Activated T-helper 2 cell treated with anti-CD3 and anti-CD28 coated beads, Interferon-gamma antibody, Interleukin-2, Interleukin-4, amounts not matched to agents 10 μg/mL and 5 μg/mL and 100 μg/mL, durations not matched to agents 14 hours and 24 hours and 36 hours (primary cell): ENCODE measurements around the gene F2. TPM values are rescaled to one million over a fixed set of nuclear protein-coding genes. Genes with fewer than 3 reads are reported as not detected.

Experiments
- DNase-seq: peaks from one replicate; pipeline ENCODE4 v3.0.0; 2021; ENCODE audit warnings: low spot score
- H3K27ac Mint-ChIP-seq: one replicate; pipeline ENCODE4 v1.8.0; 2021; ENCODE audit warnings: mixed read lengths
- H3K27me3 Mint-ChIP-seq: one replicate; pipeline ENCODE4 v1.8.0; 2021; ENCODE audit warnings: low read depth, mixed read lengths
- H3K36me3 Mint-ChIP-seq: one replicate; pipeline ENCODE4 v1.8.0; 2021; ENCODE audit warnings: low read depth, mixed read lengths
- H3K4me1 Mint-ChIP-seq: one replicate; pipeline ENCODE4 v1.8.0; 2021; ENCODE audit warnings: low read depth, mixed read lengths
- H3K4me3 Mint-ChIP-seq: one replicate; pipeline ENCODE4 v1.8.0; 2021; ENCODE audit warnings: low read depth, mild to moderate bottlenecking, moderate library complexity, mixed read lengths
- H3K9me3 Mint-ChIP-seq: one replicate; pipeline ENCODE4 v1.8.0; 2021; ENCODE audit warnings: mixed read lengths
- intact Hi-C: fragments of 100-400 bp; cut with micrococcal nuclease; formaldehyde crosslinking; loops from one replicate; pipeline ENCODE4 v1.15.1; 2023
- total RNA-seq: library from RNA; stranded (reverse); gene quantifications from 2 replicates; pipeline ENCODE4 v1.2.3, GENCODE V29; 2022

Gene F2
- total RNA-seq, 1 donor from 2014 or later: 0.11 TPM

- H3K4me3 Mint-ChIP-seq: no peak overlapping the region
- intact Hi-C loops: no loop called here
- no peaks in the 10 kb centered on the region for H3K4me1 Mint-ChIP-seq
- no peaks in the 10 kb centered on the region for H3K9me3 Mint-ChIP-seq
- no peak for DNase-seq
- H3K27ac Mint-ChIP-seq: no peak overlapping the region
- no peaks in the 10 kb centered on the region for H3K36me3 Mint-ChIP-seq
- H3K27me3 Mint-ChIP-seq: no peaks in the 10 kb centered on the region
Measured at GRCh38 chr11:46727952-46728658, 9.1 kb downstream of the F2 start.

GRCh38 chr11:46728659-46729040 lies 9.6 kb downstream of the F2 start:
- DNase-seq: no peak
- intact Hi-C loops: no loop called here
- Mint-ChIP-seq H3K36me3 (no peaks in the 10 kb centered on the region), H3K27ac (no peak overlapping the region), H3K4me1 (no peaks in the 10 kb centered on the region), H3K9me3 (no peaks in the 10 kb centered on the region), H3K27me3 (no peaks in the 10 kb centered on the region), H3K4me3 (no peak overlapping the region)

GRCh38 chr11:46729110-46730027 lies 10.4 kb downstream of the F2 start:
- H3K9me3 Mint-ChIP-seq: no peaks in the 10 kb centered on the region
- no peak for DNase-seq
- no peaks in the 10 kb centered on the region for H3K36me3 Mint-ChIP-seq
- H3K4me1 Mint-ChIP-seq: no peaks in the 10 kb centered on the region
- H3K27me3 Mint-ChIP-seq: no peaks in the 10 kb centered on the region
- H3K27ac Mint-ChIP-seq: no peak overlapping the region
- intact Hi-C loops: no loop called here
- no peak overlapping the region for H3K4me3 Mint-ChIP-seq

GRCh38 chr11:46731545-46731944 lies 12.5 kb downstream of the F2 start:
- DNase-seq: no peak
- Mint-ChIP-seq H3K9me3 (no peaks in the 10 kb centered on the region), H3K27me3 (no peaks in the 10 kb centered on the region), H3K4me1 (no peaks in the 10 kb centered on the region), H3K4me3 (no peak overlapping the region), H3K27ac (no peak overlapping the region), H3K36me3 (no peaks in the 10 kb centered on the region)
- intact Hi-C loops: no loop called here

GRCh38 chr11:46733234-46733633 lies 14.2 kb downstream of the F2 start:
- Mint-ChIP-seq H3K27ac (no peak overlapping the region), H3K9me3 (no peaks in the 10 kb centered on the region), H3K36me3 (no peaks in the 10 kb centered on the region), H3K4me3 (no peak overlapping the region), H3K4me1 (no peaks in the 10 kb centered on the region), H3K27me3 (no peaks in the 10 kb centered on the region)
- intact Hi-C loops: no loop called here
- DNase-seq: no peak

GRCh38 chr11:46736146-46736545 lies 17.1 kb downstream of the F2 start:
- Mint-ChIP-seq H3K4me3 (no peak overlapping the region), H3K27me3 (no peaks in the 10 kb centered on the region), H3K27ac (no peak overlapping the region), H3K36me3 (peaks cover 5% of the 10 kb centered on the region), H3K9me3 (no peaks in the 10 kb centered on the region), H3K4me1 (no peaks in the 10 kb centered on the region)
- no peak for DNase-seq
- intact Hi-C loops: no loop called here

GRCh38 chr11:46736615-46737014 lies 17.6 kb downstream of the F2 start:
- Mint-ChIP-seq H3K36me3 (peaks cover 9% of the 10 kb centered on the region), H3K4me1 (no peaks in the 10 kb centered on the region), H3K4me3 (no peak overlapping the region), H3K27me3 (no peaks in the 10 kb centered on the region), H3K9me3 (no peaks in the 10 kb centered on the region), H3K27ac (no peak overlapping the region)
- intact Hi-C loops: no loop called here
- DNase-seq: no peak

GRCh38 chr11:46737699-46738098 lies 18.7 kb downstream of the F2 start:
- H3K27me3 Mint-ChIP-seq: no peaks in the 10 kb centered on the region
- peaks cover 20% of the 10 kb centered on the region for H3K36me3 Mint-ChIP-seq
- no peaks in the 10 kb centered on the region for H3K9me3 Mint-ChIP-seq
- intact Hi-C loops: no loop called here
- DNase-seq: no peak
- H3K4me1 Mint-ChIP-seq: no peaks in the 10 kb centered on the region
- H3K27ac Mint-ChIP-seq: no peak overlapping the region
- H3K4me3 Mint-ChIP-seq: no peak overlapping the region

- peaks cover 32% of the 10 kb centered on the region for H3K36me3 Mint-ChIP-seq
- H3K9me3 Mint-ChIP-seq: no peaks in the 10 kb centered on the region
- intact Hi-C loops: no loop called here
- H3K27me3 Mint-ChIP-seq: no peaks in the 10 kb centered on the region
- H3K4me3 Mint-ChIP-seq: no peak overlapping the region
- H3K27ac Mint-ChIP-seq: no peak overlapping the region
- H3K4me1 Mint-ChIP-seq: no peaks in the 10 kb centered on the region
- no peak for DNase-seq
Measured at GRCh38 chr11:46738887-46739286, 19.9 kb downstream of the F2 start.

GRCh38 chr11:46741600-46742484 lies 22.8 kb downstream of the F2 start:
- Mint-ChIP-seq H3K36me3 (peaks cover 59% of the 10 kb centered on the region), H3K4me1 (no peaks in the 10 kb centered on the region), H3K9me3 (no peaks in the 10 kb centered on the region), H3K4me3 (no peak overlapping the region), H3K27me3 (no peaks in the 10 kb centered on the region), H3K27ac (no peak overlapping the region)
- DNase-seq: no peak
- intact Hi-C loops: no loop called here

GRCh38 chr11:46743043-46743442 lies 24.0 kb downstream of the F2 start:
- no peaks in the 10 kb centered on the region for H3K4me1 Mint-ChIP-seq
- intact Hi-C loops: no loop called here
- H3K4me3 Mint-ChIP-seq: no peak overlapping the region
- peaks cover 71% of the 10 kb centered on the region for H3K36me3 Mint-ChIP-seq
- no peak for DNase-seq
- H3K9me3 Mint-ChIP-seq: no peaks in the 10 kb centered on the region
- no peaks in the 10 kb centered on the region for H3K27me3 Mint-ChIP-seq
- no peak overlapping the region for H3K27ac Mint-ChIP-seq

- Mint-ChIP-seq H3K27me3 (no peaks in the 10 kb centered on the region), H3K36me3 (peaks cover 74% of the 10 kb centered on the region), H3K4me3 (no peak overlapping the region), H3K9me3 (no peaks in the 10 kb centered on the region), H3K27ac (no peak overlapping the region), H3K4me1 (no peaks in the 10 kb centered on the region)
- no peak for DNase-seq
- intact Hi-C loops: no loop called here
Measured at GRCh38 chr11:46743693-46744339, 24.8 kb downstream of the F2 start.
